NCI-H345 treated with DMSO at 0.1 percent for 48 hours (cell line): Measurements from ENCODE around the gene CSNK1D.

Experiments used
- DNase-seq: peaks from one replicate; lab custom pipeline; 2025; ENCODE audit not compliant: unreplicated experiment; lab: John Stamatoyannopoulos, UW

CSNK1D gene

GRCh38 chr17:82310877-82311276, 37.4 kb upstream of the CSNK1D start:
- DNase-seq: no peak

GRCh38 chr17:82309656-82310570, 36.4 kb upstream of the CSNK1D start:
- DNase-seq: no peak

DNA sequence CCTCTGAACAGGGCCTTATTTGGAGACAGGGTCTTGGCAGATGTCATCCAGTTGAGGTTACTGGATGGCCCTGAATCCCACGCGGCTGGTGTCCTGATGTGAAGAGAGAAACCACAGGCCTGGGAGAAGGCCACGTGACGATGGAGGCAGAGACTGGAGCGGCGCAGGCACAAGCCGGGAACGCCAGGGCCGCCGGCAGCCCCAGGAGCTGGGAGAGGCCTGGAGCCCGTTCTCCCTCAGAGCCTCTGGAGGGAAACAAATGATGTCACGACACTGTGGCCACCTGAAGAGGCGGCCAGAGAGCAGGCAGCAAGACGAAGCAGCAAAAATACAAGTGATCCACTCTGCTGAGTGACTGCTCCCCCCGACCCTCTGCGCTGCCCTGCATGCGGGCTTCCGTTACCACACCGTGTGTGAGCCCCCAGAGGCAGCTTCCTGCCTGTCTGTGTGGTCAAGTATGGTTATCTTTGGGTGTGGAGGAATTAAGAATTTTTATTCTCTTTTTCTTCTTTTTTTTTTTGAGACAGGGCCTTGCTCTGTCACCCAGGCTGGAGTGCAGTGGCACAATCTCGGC, 32.3 kb upstream of the CSNK1D start:
- no peak for DNase-seq

GRCh38 chr17:82304826-82305726, 31.6 kb upstream of the CSNK1D start:
- DNase-seq: no peak

GRCh38 chr17:82303944-82304808, 30.7 kb upstream of the CSNK1D start:
- no peak for DNase-seq

DNA sequence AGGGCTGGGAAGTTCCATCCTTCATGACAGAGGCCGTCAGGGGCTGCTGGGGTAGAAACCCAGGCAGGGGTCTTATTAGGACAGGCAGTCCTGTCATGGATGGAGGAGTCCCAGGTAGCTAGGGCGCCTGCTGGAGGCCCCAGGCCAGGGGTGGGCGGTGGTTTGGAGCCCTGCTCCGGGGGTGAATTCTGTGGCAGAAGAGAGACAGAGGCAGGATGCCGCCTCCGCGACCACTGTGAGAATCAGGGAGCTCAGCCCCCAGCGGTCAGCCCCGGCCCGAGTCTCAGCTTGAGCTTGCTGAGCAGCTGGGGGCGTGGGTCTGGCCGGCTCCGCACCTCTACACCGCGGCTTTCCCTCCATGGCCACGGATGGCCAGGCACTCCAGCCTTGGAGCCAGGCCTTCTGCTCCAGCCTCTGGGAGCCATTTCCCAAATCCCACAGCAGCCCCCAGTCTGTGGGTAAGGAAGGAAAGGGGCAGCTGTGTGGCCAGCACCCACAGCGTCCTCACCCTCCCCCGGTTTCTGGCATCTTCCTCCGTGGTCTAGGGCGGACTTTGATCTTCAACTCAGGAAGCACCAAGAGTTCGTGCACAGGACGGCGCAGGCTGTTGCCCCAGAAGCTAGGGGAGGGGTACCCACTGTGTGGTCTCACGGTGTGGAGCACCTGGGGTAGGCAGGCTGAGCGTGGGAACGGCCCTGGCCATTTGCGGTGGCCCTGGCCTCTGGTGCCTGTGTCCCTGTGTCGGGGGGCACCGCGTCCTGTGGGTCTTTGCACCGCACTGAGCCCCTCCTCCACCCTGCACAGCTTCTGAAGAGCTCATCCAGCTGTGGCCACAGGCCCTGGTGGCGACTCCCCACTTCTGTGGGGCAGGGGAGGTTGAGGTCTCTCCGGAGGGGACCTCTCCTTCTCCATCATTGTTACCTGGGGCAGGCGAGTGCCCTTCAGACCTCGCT, 29.8 kb upstream of the CSNK1D start:
- DNase-seq: no peak

GRCh38 chr17:82302568-82302963, 29.1 kb upstream of the CSNK1D start:
- DNase-seq: no peak

GRCh38 chr17:82301916-82302567, 28.5 kb upstream of the CSNK1D start:
- DNase-seq: no peak

DNA sequence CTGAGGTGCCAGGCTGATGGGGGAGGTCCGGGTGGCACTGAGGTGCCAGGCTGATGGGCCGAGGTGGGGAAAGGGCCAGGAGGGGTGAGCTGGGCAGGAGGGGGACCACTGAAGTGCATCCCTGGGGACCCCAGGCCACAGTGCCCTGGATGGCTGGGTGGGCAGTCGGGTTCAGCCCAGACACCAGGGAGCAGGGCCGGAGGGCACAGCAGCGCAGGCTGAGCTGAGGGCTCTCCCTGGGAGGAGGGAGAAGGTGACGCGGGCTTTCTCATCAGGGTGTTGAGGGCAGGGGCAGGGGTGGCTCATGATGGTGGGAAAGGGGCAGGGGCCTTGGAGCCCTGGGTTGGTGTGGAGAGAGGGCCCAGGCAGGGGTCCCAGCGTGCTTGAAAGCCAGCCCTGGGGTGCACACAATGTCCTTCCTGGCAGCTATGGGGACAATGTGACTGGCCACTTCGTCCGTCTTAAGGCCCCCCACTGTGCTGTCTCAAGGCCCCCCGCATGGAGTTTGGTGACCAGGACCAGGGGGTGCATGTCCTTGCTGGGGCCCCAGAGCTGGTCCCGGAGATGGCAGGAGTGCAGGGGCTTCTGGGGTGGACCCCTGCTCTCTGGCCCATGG, 27.9 kb upstream of the CSNK1D start:
- no peak for DNase-seq

GRCh38 chr17:82300707-82301270, 27.3 kb upstream of the CSNK1D start:
- DNase-seq: peak; percentile 33

DNA sequence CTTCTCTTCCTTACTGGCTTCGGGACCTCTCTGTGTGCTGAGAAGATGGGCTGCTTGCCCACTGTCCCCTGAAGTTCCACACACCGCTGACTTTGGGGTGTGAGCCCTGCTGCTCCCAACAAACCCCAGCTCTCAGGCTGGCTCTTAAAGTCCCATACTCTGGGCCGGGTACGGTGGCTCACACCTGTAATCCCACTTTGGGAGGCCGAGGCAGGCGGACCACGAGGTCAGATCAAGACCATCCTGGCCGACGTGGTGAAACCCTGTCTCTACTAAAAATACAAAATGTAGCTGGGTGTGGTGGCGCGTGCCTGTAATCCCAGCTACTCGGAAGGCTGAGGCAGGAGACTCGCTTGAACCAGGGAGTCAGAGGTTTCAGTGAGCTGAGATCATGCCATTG, 26.7 kb upstream of the CSNK1D start:
- no peak for DNase-seq

DNA sequence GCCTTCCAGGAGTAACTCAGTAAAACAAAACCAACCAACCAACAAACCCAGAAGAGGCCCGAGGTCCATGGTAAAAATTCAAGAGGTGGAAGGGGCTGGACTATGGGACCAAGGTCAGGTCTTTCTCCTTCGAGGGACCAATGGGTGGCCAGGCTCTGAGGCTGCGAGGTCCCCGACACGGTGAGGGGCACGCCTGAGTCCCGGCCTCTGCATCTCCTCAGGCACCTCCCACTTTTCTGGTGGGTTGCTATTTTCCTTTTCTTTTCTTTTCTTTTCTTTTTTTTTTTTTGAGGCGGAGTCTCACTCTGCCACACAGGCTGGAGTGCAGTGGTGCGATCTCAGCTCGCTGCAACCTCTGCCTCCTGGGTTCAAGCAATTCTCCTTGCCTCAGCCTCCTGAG, 26.0 kb upstream of the CSNK1D start:
- no peak for DNase-seq

DNA sequence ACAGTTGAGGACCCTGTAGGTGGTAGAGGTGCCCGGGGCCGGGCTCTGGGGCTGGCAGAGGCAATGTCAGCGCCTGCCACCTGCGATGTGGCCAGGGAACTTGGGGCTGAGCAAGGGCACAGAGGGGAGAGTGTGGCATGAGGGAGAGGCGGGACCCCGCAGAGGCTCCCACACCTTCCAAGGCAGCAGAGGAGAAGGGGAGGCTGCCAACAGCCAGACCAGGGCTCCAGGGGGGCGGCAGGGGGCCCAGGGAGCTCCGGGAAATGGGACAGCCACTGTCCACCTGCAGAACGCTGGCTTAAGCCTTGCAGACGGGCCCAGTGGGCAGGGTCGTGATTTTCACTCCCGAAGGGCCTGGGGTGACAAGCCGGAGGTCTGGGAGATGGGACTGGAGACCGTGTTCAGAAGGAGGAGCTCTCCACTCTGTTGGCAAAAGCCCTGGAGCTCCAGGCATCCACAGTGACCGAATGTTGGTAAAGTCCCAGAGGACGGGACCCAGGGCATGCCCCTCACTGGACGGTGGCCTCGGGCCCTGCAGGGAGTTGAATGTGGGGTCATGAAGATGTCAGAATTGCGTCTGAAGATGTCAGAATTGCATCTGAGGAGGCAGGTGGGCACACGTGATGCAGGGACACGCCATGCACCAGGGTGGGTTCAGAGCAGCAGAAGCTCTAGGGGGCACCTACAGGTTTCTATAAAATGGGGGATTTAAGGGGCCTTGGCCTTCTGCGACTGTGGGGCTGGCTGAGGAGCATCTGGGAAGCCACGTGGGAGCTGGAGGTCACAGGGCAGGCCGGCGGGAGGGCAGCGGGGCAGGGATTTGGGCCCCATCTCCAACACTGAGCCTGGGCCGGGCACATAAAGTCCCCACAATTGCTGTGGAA, 25.3 kb upstream of the CSNK1D start:
- no peak for DNase-seq

DNA sequence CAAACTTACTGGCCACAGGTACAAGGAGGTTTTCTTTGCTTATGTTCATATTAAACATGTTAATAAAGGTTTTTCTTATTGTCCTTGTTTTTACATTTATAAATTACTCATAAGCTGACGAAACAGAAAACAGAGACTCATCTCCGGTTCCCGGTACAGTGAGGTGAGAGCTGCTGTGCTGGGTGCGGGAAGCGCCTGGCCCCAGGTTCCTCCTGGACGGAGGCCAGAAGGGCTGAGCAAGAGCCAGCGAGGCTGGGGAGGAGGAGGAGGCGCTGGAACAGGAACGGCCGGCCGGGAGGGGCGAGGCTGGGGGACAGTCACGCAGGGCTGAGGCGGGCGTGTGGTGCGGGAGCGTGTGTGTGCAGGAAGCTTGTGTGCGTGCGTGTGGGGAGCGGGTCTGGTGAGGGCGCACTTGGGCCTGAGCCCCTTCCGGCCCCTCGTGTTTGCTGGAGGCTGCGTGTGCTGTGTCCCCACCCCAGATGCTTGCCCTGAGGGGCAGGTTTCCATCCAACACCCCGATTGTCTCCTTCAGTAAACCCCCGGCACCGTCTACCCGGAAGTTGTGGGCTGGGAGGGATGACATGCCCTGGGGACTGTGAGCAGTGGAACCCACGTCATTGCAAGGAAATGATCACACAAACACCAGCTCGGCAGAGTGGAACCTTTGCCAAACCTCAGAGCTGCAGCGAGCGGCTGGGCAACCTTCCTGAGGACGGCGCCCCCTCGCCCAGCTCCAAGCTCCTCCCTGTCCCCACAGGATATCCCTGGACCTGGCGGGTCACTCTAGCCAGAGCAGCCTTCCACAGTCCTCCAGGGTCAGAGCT, 24.4 kb upstream of the CSNK1D start:
- no peak for DNase-seq

GRCh38 chr17:82297280-82297713, 23.8 kb upstream of the CSNK1D start:
- no peak for DNase-seq

GRCh38 chr17:82296511-82297279, 23.2 kb upstream of the CSNK1D start:
- DNase-seq: no peak
